IMR-90 (cell line): ENCODE data around the gene TSPAN32. TPM values are rescaled to one million over a fixed set of nuclear protein-coding genes. Genes with fewer than 3 reads are reported as not detected.
A peak's percentile ranks its signal among the peaks of the same experiment; 100 is the strongest.

Experiments
- ATAC-seq: fragments of 200-7000 bp; cut with Tn5 transposase; 2 replicates; pipeline ENCODE4 v1.9.1; 2020; ENCODE audit warnings: low read depth, mild to moderate bottlenecking, moderate library complexity
- BruUV-seq: library from RNA; stranded (reverse); fragments of 400-500 nt; replicated peaks from 2 replicates; lab custom pipeline; 2021; lab: Mats Ljungman, UMichigan
- CTCF ChIA-PET: fragments of 300-600 bp; formaldehyde crosslinking; extraction: SDS; loops from one replicate; lab custom pipeline; 2021; ENCODE audit warnings: antibody characterized with exemption; lab: Yijun Ruan, JAX
- POLR2A ChIA-PET: fragments of 300-600 bp; sonication (Branson Sonifier 250); formaldehyde crosslinking; loops from one replicate; lab custom pipeline; 2022; ENCODE audit warnings: antibody characterized with exemption; ENCODE audit not compliant: unreplicated experiment; lab: Charles Lee
- DNase-seq: peaks from one replicate; pipeline ENCODE4 v3.0.0; 2013
- H2AFZ ChIP-seq: replicated peaks from 2 replicates; pipeline ENCODE3; 2013; ENCODE audit warnings: low read length, mild to moderate bottlenecking; ENCODE audit not compliant: poor library complexity
- H2AK5ac ChIP-seq: 2 replicates; pipeline ENCODE4 v1.6.1; 2013; ENCODE audit warnings: low read depth, low read length, inconsistent platforms
- H2AK9ac ChIP-seq: replicated peaks from 2 replicates; pipeline ENCODE3; 2013; ENCODE audit warnings: mild to moderate bottlenecking, low read depth, low read length, moderate library complexity; ENCODE audit not compliant: poor library complexity
- H2BK120ac ChIP-seq: 2 replicates; pipeline ENCODE4 v1.6.1; 2013; ENCODE audit warnings: low read depth, low read length, inconsistent platforms
- H2BK15ac ChIP-seq: 3 replicates; pipeline ENCODE4 v1.6.1; 2013; ENCODE audit warnings: low read depth, low read length, inconsistent platforms
- H2BK20ac ChIP-seq: 2 replicates; pipeline ENCODE4 v1.6.1; 2013; ENCODE audit warnings: low read depth, mild to moderate bottlenecking, inconsistent platforms, low read length, moderate library complexity
- H2BK5ac ChIP-seq: 2 replicates; pipeline ENCODE4 v1.6.1; 2013; ENCODE audit warnings: mild to moderate bottlenecking, low read depth, low read length, inconsistent platforms; ENCODE audit not compliant: poor library complexity, severe bottlenecking
- H3K14ac ChIP-seq: replicated peaks from 2 replicates; pipeline ENCODE4 v1.6.1; 2013; ENCODE audit warnings: low read depth, low read length, inconsistent platforms
- H3K18ac ChIP-seq: 2 replicates; pipeline ENCODE4 v1.6.1; 2013; ENCODE audit warnings: low read depth, low read length, control low read depth
- H3K23ac ChIP-seq: 2 replicates; pipeline ENCODE4 v1.6.1; 2013; ENCODE audit warnings: low read depth, low read length, inconsistent platforms
- H3K27ac ChIP-seq: 2 replicates; pipeline ENCODE4 v1.5.1; 2013; ENCODE audit warnings: mild to moderate bottlenecking, control low read depth, low read length; ENCODE audit not compliant: insufficient read depth
- H3K27me3 ChIP-seq: 2 replicates; pipeline ENCODE4 v1.6.1; 2013; ENCODE audit warnings: low read length; ENCODE audit not compliant: control insufficient read depth, insufficient read depth
- H3K36me3 ChIP-seq: 2 replicates; pipeline ENCODE4 v1.6.1; 2013; ENCODE audit warnings: low read length, mixed read lengths; ENCODE audit not compliant: control insufficient read depth, insufficient read depth
- H3K4ac ChIP-seq: 2 replicates; pipeline ENCODE4 v1.6.1; 2013; ENCODE audit warnings: low read depth, low read length, inconsistent platforms
- H3K4me1 ChIP-seq: 2 replicates; pipeline ENCODE4 v1.6.1; 2013; ENCODE audit warnings: low read length, mixed read lengths; ENCODE audit not compliant: control insufficient read depth, insufficient read depth
- H3K4me2 ChIP-seq: 2 replicates; pipeline ENCODE4 v1.6.1; 2013; ENCODE audit warnings: low read depth, mild to moderate bottlenecking, control low read depth, low read length, moderate library complexity
- H3K4me3 ChIP-seq: 2 replicates; pipeline ENCODE4 v1.5.1; 2013; ENCODE audit warnings: low read depth, mild to moderate bottlenecking, control low read depth, low read length, moderate library complexity; ENCODE audit not compliant: insufficient read depth
- H3K56ac ChIP-seq: 2 replicates; pipeline ENCODE4 v1.6.1; 2013; ENCODE audit warnings: low read length, inconsistent platforms; ENCODE audit not compliant: insufficient read depth; ENCODE audit errors: extremely low read depth
- H3K79me1 ChIP-seq, 2 experiments: 2 replicates each; pipeline ENCODE4 v1.6.1; 2013; ENCODE audit warnings: low read length in 2 of 2, inconsistent platforms in 1 of 2, low read depth in 1 of 2
- H3K9ac ChIP-seq: 2 replicates; pipeline ENCODE4 v1.6.1; 2013; ENCODE audit warnings: low read depth, low read length, control low read depth
- H3K9me1 ChIP-seq: 2 replicates; pipeline ENCODE4 v1.6.1; 2013; ENCODE audit warnings: low read length, inconsistent platforms; ENCODE audit not compliant: insufficient read depth
- H3K9me3 ChIP-seq: 2 replicates; pipeline ENCODE4 v1.6.1; 2013; ENCODE audit warnings: low read length; ENCODE audit not compliant: control insufficient read depth, insufficient read depth
- H4K20me1 ChIP-seq: 2 replicates; pipeline ENCODE4 v1.6.1; 2013; ENCODE audit warnings: low read length, inconsistent platforms; ENCODE audit not compliant: insufficient read depth
- H4K5ac ChIP-seq: 2 replicates; pipeline ENCODE4 v1.6.1; 2013; ENCODE audit warnings: mild to moderate bottlenecking, low read depth, low read length, control low read depth
- H4K8ac ChIP-seq, 2 experiments: 2 replicates each; pipeline ENCODE4 v1.6.1; 2013; ENCODE audit warnings: low read depth in 2 of 2, low read length in 2 of 2, control low read depth in 1 of 2, inconsistent platforms in 1 of 2
- H4K91ac ChIP-seq: 2 replicates; pipeline ENCODE4 v1.6.1; 2013; ENCODE audit warnings: low read depth, low read length, inconsistent platforms; ENCODE audit not compliant: insufficient read depth
- RFX5 ChIP-seq: IDR thresholded peaks from 2 replicates; pipeline ENCODE4 v1.8.0; 2012; ENCODE audit warnings: low read depth, mild to moderate bottlenecking, low read length, moderate library complexity
- WGBS, 2 experiments: methylation state at CpG; one replicate each; pipeline versions ENCODE4 v1.1.5 to v1.1.7; 2013; ENCODE audit warnings: missing lambda C conversion rate in 2 of 2; ENCODE audit not compliant: insufficient read length in 1 of 2; ENCODE audit errors: extremely low coverage in 2 of 2; 5-methylcytosine and 5-hydroxymethylcytosine counted together
- dilution Hi-C: fragments of 300-500 bp; cut with HindIII; formaldehyde crosslinking; loops from one replicate; pipeline ENCODE4 v1.14.3; 2018; ENCODE audit warnings: low sequenced_read_pairs; ENCODE audit not compliant: unreplicated experiment
- in situ Hi-C: fragments of 300-500 bp; cut with MboI; formaldehyde crosslinking; loops from 3 replicates; pipeline ENCODE4 v1.14.3; 2019; ENCODE audit warnings: low sequenced_read_pairs, inconsistent platforms, mixed read lengths
- intact Hi-C: fragments of 100-400 bp; cut with micrococcal nuclease; formaldehyde crosslinking; loops from 2 replicates; pipeline ENCODE4 v1.10.0; 2022
- polyA plus RNA-seq, 3 experiments: library from polyadenylated mRNA; depleted of rRNA; stranded (reverse); fragments of >200 nt; gene quantifications; 2 replicates each; pipeline ENCODE4 v1.2.3, GENCODE V29; 2012; ENCODE audit warnings: low replicate concordance in 1 of 3
- total RNA-seq: library from RNA; depleted of rRNA; stranded (reverse); fragments of >200 nt; gene quantifications from 2 replicates; pipeline ENCODE4 v1.2.3, GENCODE V29; 2012

The TSPAN32 gene
- total and polyA plus RNA-seq, 2 of the 4 experiments (the other 2 are of a cell fraction) = 0.07 TPM; not detected in 1

DNA sequence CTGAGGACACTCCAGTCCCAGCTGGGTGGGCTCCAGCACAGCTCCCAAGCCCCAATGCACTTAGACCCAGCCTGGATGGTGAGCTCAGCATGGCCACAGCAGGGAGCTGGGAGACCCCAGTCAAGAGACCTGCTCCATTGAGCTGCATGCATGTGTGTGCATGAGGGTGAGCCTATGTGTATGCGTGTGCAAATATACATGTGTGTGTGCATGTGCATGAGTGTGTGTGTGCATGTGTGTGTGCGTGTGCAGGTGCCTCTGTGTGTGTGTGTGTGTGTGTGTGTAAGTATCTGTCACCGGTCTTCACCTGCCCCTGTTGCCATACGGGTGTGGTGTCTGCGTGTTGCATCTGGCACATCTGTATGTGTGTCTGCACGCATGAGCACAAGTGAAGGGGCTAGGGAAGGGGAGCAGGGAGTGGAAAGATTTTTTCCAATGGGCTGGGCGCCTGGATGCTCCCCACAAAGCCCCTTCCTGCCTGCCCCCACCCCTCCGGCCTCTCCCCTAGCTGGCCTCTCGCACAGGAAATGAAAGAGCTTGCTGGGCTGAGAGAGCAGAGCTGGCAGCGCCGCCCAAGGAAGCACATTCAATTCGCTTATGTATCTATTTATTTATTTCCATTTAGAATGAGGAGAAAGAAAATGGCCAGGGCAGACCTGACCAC, 4.1 kb downstream of the TSPAN32 start:
- peak overlapping the region; percentile 93 for H2AFZ ChIP-seq
- no peaks in the 10 kb centered on the region for H3K27me3 ChIP-seq
- peak overlapping the region; percentile 39; the same call in 1 of the 2 replicates for H3K56ac ChIP-seq
- peak; percentile 40 for ATAC-seq
- ChIA-PET POLR2A (interaction anchor here (0.7 kb wide), 1 partner anchor 116 kb away, joined by 8 read pairs; no protein-coding TSS in a partner anchor), CTCF (interaction anchor here (0.7 to 4.4 kb wide), 6 partner anchors 11 to 155 kb away, joined by 3 to 73 read pairs (median 3); no protein-coding TSS in a partner anchor)
- peak overlapping the region; percentile 81 for H2BK5ac ChIP-seq
- in situ Hi-C loops (no loop called here), intact Hi-C loops (loop anchor here (1.0 to 2.0 kb wide), 5 partner anchors 73 to 225 kb away; partner anchors contain the start of gene TSSC4), dilution Hi-C loops (no loop called here)
- H3K18ac ChIP-seq = peak overlapping the region; percentile 92
- H3K9me1 ChIP-seq = peaks cover 6% of the 10 kb centered on the region
- no peak overlapping the region for H3K4me3 ChIP-seq
- BruUV-seq = no TSS peak
- peak; percentile 47 for DNase-seq
- H3K27ac ChIP-seq = peak overlapping the region; percentile 98
- peak overlapping the region; percentile 83 for H3K4me2 ChIP-seq
- peaks cover 11% of the 10 kb centered on the region for H3K4me1 ChIP-seq
- peak overlapping the region; percentile 98 for H2AK5ac ChIP-seq
- 33% methylated on average over 1 of the region's 12 CpGs; no CpG with 5 or more reads in 1 of the 2 experiments for WGBS, 2 experiments
- peak overlapping the region; percentile 96 for H2AK9ac ChIP-seq
- peak overlapping the region; percentile 44; the same call in 1 of the 2 replicates for H2BK20ac ChIP-seq
- peak overlapping the region; percentile 81 for H4K91ac ChIP-seq
- H4K20me1 ChIP-seq = peaks cover 3% of the 10 kb centered on the region; the same call in 1 of the 2 replicates
- H2BK15ac ChIP-seq = peak overlapping the region; percentile 76; the same call in 1 of the 3 replicates
- peak overlapping the region; percentile 77 to 91 for H4K8ac ChIP-seq
- TF ChIP-seq RFX5 = no peak
- no peaks in the 10 kb centered on the region for H3K36me3 ChIP-seq
- peak overlapping the region; percentile 75 for H3K9ac ChIP-seq
- H3K4ac ChIP-seq = peak overlapping the region; percentile 87
- no peaks in the 10 kb centered on the region for H3K9me3 ChIP-seq
- H3K79me1 ChIP-seq = no peaks in the 10 kb centered on the region
- peak overlapping the region; percentile 82 for H4K5ac ChIP-seq
- H3K23ac ChIP-seq = peak overlapping the region; percentile 68
- peak overlapping the region; percentile 85 for H2BK120ac ChIP-seq
- peak overlapping the region; percentile 84 for H3K14ac ChIP-seq
